Fibroblast of skin of right biceps (primary cell): Measurements from ENCODE around the gene PMEPA1.
"Not testable (repeated sequence)": the region's sequence is repeated elsewhere in the genome, so short reads cannot be mapped to it uniquely, and the experiment has no call there.

Experiments
- DNase-seq: peaks from one replicate; pipeline ENCODE4 v3.0.0-alpha.2; 2013

The PMEPA1 gene

GRCh38 chr20:57649617-57650015 lies 60.2 kb downstream of the PMEPA1 start:
- no peak for DNase-seq

- DNase-seq = no peak
These were observed 60.8 kb downstream of the PMEPA1 start for GRCh38 chr20:57648878-57649616.

- DNase-seq = no peak
These were observed 61.7 kb downstream of the PMEPA1 start for GRCh38 chr20:57647933-57648785.

GRCh38 chr20:57647006-57647932 lies 62.5 kb downstream of the PMEPA1 start:
- DNase-seq = no peak

GRCh38 chr20:57638895-57639236 lies 70.9 kb downstream of the PMEPA1 start:
- no peak for DNase-seq

GRCh38 chr20:57638173-57638894 lies 71.5 kb downstream of the PMEPA1 start:
- DNase-seq = no peak

GRCh38 chr20:57633945-57634491 lies 75.8 kb downstream of the PMEPA1 start:
- no peak for DNase-seq

GRCh38 chr20:57632286-57632685 lies 77.5 kb downstream of the PMEPA1 start:
- no peak for DNase-seq

GRCh38 chr20:57630061-57630460 lies 79.8 kb downstream of the PMEPA1 start:
- DNase-seq = no peak

GRCh38 chr20:57629491-57629901 lies 80.3 kb downstream of the PMEPA1 start:
- DNase-seq = not testable (repeated sequence)

GRCh38 chr20:57628962-57629308 lies 80.9 kb downstream of the PMEPA1 start:
- not testable (repeated sequence) for DNase-seq

- peak; percentile 68 for DNase-seq
These were observed 81.5 kb downstream of the PMEPA1 start for GRCh38 chr20:57628047-57628961.

- no peak for DNase-seq
These were observed 82.5 kb downstream of the PMEPA1 start for GRCh38 chr20:57627339-57627738.

GRCh38 chr20:57625978-57626377 lies 83.8 kb downstream of the PMEPA1 start:
- no peak for DNase-seq

GRCh38 chr20:57625181-57625958 lies 84.4 kb downstream of the PMEPA1 start:
- no peak for DNase-seq

GRCh38 chr20:57624124-57624523 lies 85.7 kb downstream of the PMEPA1 start:
- DNase-seq = no peak

- DNase-seq = peak; percentile 85
These were observed 87.0 kb downstream of the PMEPA1 start for GRCh38 chr20:57622579-57623381.

GRCh38 chr20:57622201-57622570 lies 87.6 kb downstream of the PMEPA1 start:
- no peak for DNase-seq

GRCh38 chr20:57621421-57622200 lies 88.2 kb downstream of the PMEPA1 start:
- DNase-seq = no peak
